Heart right ventricle (tissue), 16 donors: ENCODE measurements around the gene MAPKAP1. TPM values are rescaled to one million over a fixed set of nuclear protein-coding genes. Genes with fewer than 3 reads are reported as not detected.

ENCODE experiments used
- ATAC-seq, 8 donors: fragments of 200-7000 bp; cut with Tn5 transposase; one replicate each; pipeline ENCODE4 v1.9.1; 2020; ENCODE audit warnings: mild to moderate bottlenecking in 8 of 8, moderate library complexity in 8 of 8, moderate number of reproducible peaks in 1 of 8
- DNase-seq, 2 donors: peaks; one replicate each; pipeline ENCODE4 v3.0.0-alpha.2; 2020
- H3K27ac ChIP-seq, 10 donors: fragments of 200-600 bp; sonication (generic) in 2 of 10; one replicate each; pipeline versions ENCODE4 v1.5.0 to v1.8.0; 2020 to 2022; ENCODE audit warnings: mild to moderate bottlenecking in 3 of 10
- H3K27me3 ChIP-seq, 7 donors: fragments of 200-600 bp; one replicate each; pipeline ENCODE4 v1.8.0; 2021 to 2022; ENCODE audit warnings: mild to moderate bottlenecking in 2 of 7
- H3K36me3 ChIP-seq, 9 donors: fragments of 200-600 bp; sonication (generic) in 1 of 9; one replicate each; pipeline versions ENCODE4 v1.5.0 to v1.8.0; 2020 to 2022; ENCODE audit warnings: mild to moderate bottlenecking in 2 of 9
- H3K4me1 ChIP-seq, 9 donors: fragments of 200-600 bp; sonication (generic) in 1 of 9; one replicate each; pipeline versions ENCODE4 v1.5.0 to v1.8.0; 2020 to 2022; ENCODE audit warnings: mild to moderate bottlenecking in 4 of 9
- H3K4me3 ChIP-seq, 10 donors: fragments of 200-600 bp; sonication (generic) in 2 of 10; one replicate each; pipeline versions ENCODE4 v1.5.0 to v1.8.0; 2020 to 2022; ENCODE audit warnings: mild to moderate bottlenecking in 7 of 10, moderate library complexity in 2 of 10
- H3K9me3 ChIP-seq, 11 donors: fragments of 200-600 bp in 10 of 11; sonication (generic) in 2 of 11; one replicate each; pipeline versions ENCODE4 v1.5.0 to v1.8.0; 2013 to 2022; ENCODE audit warnings: mild to moderate bottlenecking in 2 of 11, control low read depth in 1 of 11, moderate library complexity in 1 of 11
- CTCF ChIP-seq, 9 donors: fragments of 200-600 bp; sonication (generic) in 2 of 9; IDR thresholded peaks; one replicate each; pipeline versions ENCODE4 v1.5.0 to v1.8.0; 2021 to 2022; ENCODE audit warnings: antibody characterized with exemption in 9 of 9, mild to moderate bottlenecking in 5 of 9, moderate library complexity in 1 of 9
- WGBS, 2 donors: extraction: QIAGEN DNeasy Blood & Tissue Kit; methylation state at CpG; one replicate each; pipeline ENCODE4 v1.1.7; 2013; ENCODE audit warnings: inconsistent platforms in 1 of 2; 5-methylcytosine and 5-hydroxymethylcytosine counted together
- intact Hi-C, 10 donors: fragments of 100-400 bp; cut with DNase I; formaldehyde crosslinking; loops; one replicate each; pipeline versions ENCODE4 v1.11.1 to v1.14.2; 2022
- polyA plus RNA-seq, 2 donors: library from polyadenylated mRNA; stranded (reverse); fragments of 200-250 nt; gene quantifications; one replicate each; pipeline ENCODE4 v1.2.3, GENCODE V29; 2013
- total RNA-seq, 10 donors: library from RNA; stranded (reverse); fragmentation: NEBNext Ultra II Directional in 3 of 10; extraction: Animal tissue kit (Norgen Biotek cat#: 25700) in 3 of 10; gene quantifications; one replicate each; pipeline versions ENCODE4 v1.2.1 to v1.2.4, GENCODE V29; 2021 to 2023
- donor health status: Arrhythmogenic right ventricular cardiomyopathy.
- donor health status: ischemic (EF 13 %, LVEDD 7.1; RV severe dilation, severe dysfunction).
- donor health status: healthy with polysubstance abuse.
- donor health status: DM: no; HTN: yes; CAD: no.
- donor health status: DM: no; HTN: no; CAD: no.
- donor health status: ischemic (EF 25% LVEDD 6.9; RV normal size, moderate dysfunction).
- donor health status: ischemic (EF 25% LVEDD 5.7; RV mildly dilated, moderate dysfunction).
- donor health status: healthy.
- donor health status: DM: yes; HTN: yes; CAD: no.
- donor health status: Ischemic cardiomyopathy.
- donor health status: ischemic (EF 35%, LVEDD 5.7; RV mildly dilated, moderate dysfunction).
- donor health status: nonischemic (EF 11% LVEDD 7.7; RV severe dilation, severe dysfunction).
- donor health status: DM: yes; HTN: yes; CAD: no.
- donor health status: PGD.
- donor health status: ischemic (EF 29% LVEDD 5.4; RV normal size, mild dysfunction).
- donor health status: nonischemic (EF 23%, LVEDD 6.1; RV moderate dilation, normal function).

Gene MAPKAP1
- total and polyA plus RNA-seq, 12 donors: 102 to 143 (median 116) TPM

DNA sequence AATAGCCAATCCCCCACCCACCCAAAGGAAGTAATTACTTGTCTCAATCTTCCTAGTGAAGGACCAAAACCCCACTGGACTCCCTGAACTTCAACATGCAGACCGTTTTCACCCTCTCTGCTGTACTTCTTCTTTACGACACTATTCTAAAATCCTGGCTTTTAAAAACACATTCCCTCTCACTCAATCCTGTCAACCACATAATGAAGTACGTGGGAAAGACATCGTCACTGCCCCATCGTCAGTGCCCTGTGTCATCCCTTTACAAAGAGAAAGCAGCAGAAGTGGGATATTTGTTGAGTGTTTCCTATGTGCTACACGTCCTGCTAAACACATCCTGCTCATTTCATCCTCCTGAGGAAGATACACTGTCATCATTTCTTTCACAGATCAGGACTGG, 54.2 kb downstream of the MAPKAP1 start:
- H3K4me3 ChIP-seq: no peak overlapping the region
- WGBS, 2 donors: 79 to 82% methylated on average over 6 of the region's 6 CpGs
- peaks cover 0 to 26% (median 0%) of the 10 kb centered on the region in 9 donors for H3K36me3 ChIP-seq
- ATAC-seq (no peak), DNase-seq (no peak)
- intact Hi-C loops: loop anchor here in 1 of 10 donors (10.0 kb wide), 1 partner anchor 612 kb away; no protein-coding TSS in a partner anchor
- H3K27me3 ChIP-seq: no peaks in the 10 kb centered on the region
- peaks cover 0 to 53% (median 12%) of the 10 kb centered on the region in 9 donors for H3K4me1 ChIP-seq
- no peak overlapping the region for H3K27ac ChIP-seq
- no peaks in the 10 kb centered on the region for H3K9me3 ChIP-seq
- TF ChIP-seq CTCF (IDR thresholded peaks at IDR 0.05): no peak

DNA sequence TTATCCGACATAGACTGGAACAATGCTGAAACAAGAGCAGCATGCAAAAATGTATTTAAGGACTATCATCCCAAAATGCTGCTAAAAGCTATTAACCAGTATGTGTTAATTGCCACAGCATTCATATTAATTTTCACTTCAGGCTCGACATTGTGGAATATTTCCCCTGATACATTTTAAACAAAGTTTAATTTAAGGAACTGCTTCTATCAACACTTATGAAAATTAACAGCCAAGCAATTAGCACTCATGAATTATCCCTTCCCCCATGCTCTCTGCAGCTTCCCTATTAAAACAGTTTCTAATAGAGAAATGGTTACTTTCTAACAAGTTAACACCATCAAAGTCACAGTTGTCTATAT, 54.8 kb downstream of the MAPKAP1 start:
- no peak overlapping the region for H3K27ac ChIP-seq
- WGBS, 2 donors: 73 to 79% methylated on average over 2 of the region's 2 CpGs

GRCh38 chr9:125651576-125652232, 55.3 kb downstream of the MAPKAP1 start:
- no peak overlapping the region for H3K4me3 ChIP-seq
- intact Hi-C loops: loop anchor here in 1 of 10 donors (10.0 kb wide), 1 partner anchor 613 kb away; no protein-coding TSS in a partner anchor
- no peak for TF ChIP-seq CTCF (IDR thresholded peaks at IDR 0.05)
- H3K36me3 ChIP-seq: peaks cover 0 to 16% (median 0%) of the 10 kb centered on the region in 9 donors
- H3K27ac ChIP-seq: peak overlapping the region in 1 of 10 donors; percentile 85
- DNase-seq (no peak), ATAC-seq (no peak)
- no peaks in the 10 kb centered on the region for H3K9me3 ChIP-seq
- peaks cover 0 to 64% (median 22%) of the 10 kb centered on the region in 9 donors for H3K4me1 ChIP-seq
- H3K27me3 ChIP-seq: no peaks in the 10 kb centered on the region
- WGBS, 2 donors: 72 to 74% methylated on average over 7 of the region's 7 CpGs

More for the DNA sequence above, 54.8 kb downstream of the MAPKAP1 start:
- H3K9me3 ChIP-seq: no peaks in the 10 kb centered on the region
- H3K36me3 ChIP-seq: peaks cover 0 to 21% (median 0%) of the 10 kb centered on the region in 9 donors
- H3K4me1 ChIP-seq: peaks cover 0 to 59% (median 17%) of the 10 kb centered on the region in 9 donors
- H3K4me3 ChIP-seq: no peak overlapping the region
- TF ChIP-seq CTCF (IDR thresholded peaks at IDR 0.05): no peak
- DNase-seq (no peak), ATAC-seq (no peak)
- no peaks in the 10 kb centered on the region for H3K27me3 ChIP-seq
- intact Hi-C loops: loop anchor here in 1 of 10 donors (10.0 kb wide), 1 partner anchor 613 kb away; no protein-coding TSS in a partner anchor

DNA sequence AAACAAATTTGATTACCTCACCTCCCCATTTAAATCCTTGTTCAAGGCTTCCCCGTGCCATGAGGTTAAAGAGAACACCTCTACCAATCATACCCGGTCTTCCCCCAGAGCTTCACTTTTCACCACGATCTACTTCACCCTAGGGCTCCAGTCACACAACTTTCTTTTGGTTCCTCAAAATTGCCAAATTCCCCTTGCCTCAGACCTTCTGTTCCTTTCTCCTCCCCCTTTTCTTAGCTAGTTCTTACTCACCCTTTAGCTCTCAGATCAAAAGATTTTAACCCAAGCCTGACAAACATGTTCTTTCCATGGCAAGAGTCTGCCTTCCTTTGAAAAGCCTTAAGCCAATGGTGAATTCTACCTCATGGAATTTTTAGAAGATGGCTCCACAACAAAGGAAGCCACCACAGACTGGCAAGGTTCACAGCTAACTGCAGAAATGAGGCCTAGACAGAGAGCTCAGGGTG, 56.7 kb downstream of the MAPKAP1 start:
- H3K27me3 ChIP-seq: no peaks in the 10 kb centered on the region
- no peaks in the 10 kb centered on the region for H3K9me3 ChIP-seq
- DNase-seq: no peak
- peaks cover 0 to 5% (median 0%) of the 10 kb centered on the region in 9 donors for H3K36me3 ChIP-seq
- H3K4me3 ChIP-seq: no peak overlapping the region
- intact Hi-C loops: loop anchor here in 1 of 10 donors (10.0 kb wide), 1 partner anchor 614 kb away; no protein-coding TSS in a partner anchor
- H3K27ac ChIP-seq: peak overlapping the region in 3 of 10 donors; percentile 23 to 85 (median 35)
- TF ChIP-seq CTCF (IDR thresholded peaks at IDR 0.05): no peak
- 59 to 75% methylated on average over 3 of the region's 3 CpGs for WGBS, 2 donors
- peak in 5 of 8 donors; percentile 41 to 61 (median 51) for ATAC-seq
- peaks cover 0 to 78% (median 36%) of the 10 kb centered on the region in 9 donors for H3K4me1 ChIP-seq
